Activated T-helper 2 cell treated with anti-CD3 and anti-CD28 coated beads, Interferon-gamma antibody, Interleukin-2, Interleukin-4, amounts not matched to agents 10 μg/mL and 5 μg/mL and 100 μg/mL, durations not matched to agents 14 hours and 24 hours and 36 hours (primary cell): Measurements from ENCODE around the gene PALLD. TPM values are rescaled to one million over a fixed set of nuclear protein-coding genes. Genes with fewer than 3 reads are reported as not detected.

ENCODE experiments used
- DNase-seq: peaks from one replicate; pipeline ENCODE4 v3.0.0; 2021; ENCODE audit warnings: low spot score
- H3K27ac Mint-ChIP-seq: one replicate; pipeline ENCODE4 v1.8.0; 2021; ENCODE audit warnings: mixed read lengths
- H3K27me3 Mint-ChIP-seq: one replicate; pipeline ENCODE4 v1.8.0; 2021; ENCODE audit warnings: low read depth, mixed read lengths
- H3K36me3 Mint-ChIP-seq: one replicate; pipeline ENCODE4 v1.8.0; 2021; ENCODE audit warnings: low read depth, mixed read lengths
- H3K4me1 Mint-ChIP-seq: one replicate; pipeline ENCODE4 v1.8.0; 2021; ENCODE audit warnings: low read depth, mixed read lengths
- H3K4me3 Mint-ChIP-seq: one replicate; pipeline ENCODE4 v1.8.0; 2021; ENCODE audit warnings: low read depth, mild to moderate bottlenecking, moderate library complexity, mixed read lengths
- H3K9me3 Mint-ChIP-seq: one replicate; pipeline ENCODE4 v1.8.0; 2021; ENCODE audit warnings: mixed read lengths
- intact Hi-C: fragments of 100-400 bp; cut with micrococcal nuclease; formaldehyde crosslinking; loops from one replicate; pipeline ENCODE4 v1.15.1; 2023
- total RNA-seq: library from RNA; stranded (reverse); gene quantifications from 2 replicates; pipeline ENCODE4 v1.2.3, GENCODE V29; 2022

PALLD gene
- total RNA-seq, 1 donor from 2014 or later, result 19.8 TPM

- no peaks in the 10 kb centered on the region for H3K4me1 Mint-ChIP-seq
- peaks cover 28% of the 10 kb centered on the region for H3K27me3 Mint-ChIP-seq
- no peak overlapping the region for H3K27ac Mint-ChIP-seq
- no peak for DNase-seq
- no peaks in the 10 kb centered on the region for H3K36me3 Mint-ChIP-seq
- H3K9me3 Mint-ChIP-seq, result no peaks in the 10 kb centered on the region
- no peak overlapping the region for H3K4me3 Mint-ChIP-seq
- intact Hi-C loops, result loop anchor here (10.0 kb wide), 2 partner anchors 115 to 345 kb away; no protein-coding TSS in a partner anchor
Measured at GRCh38 chr4:168519576-168519975, 22.7 kb downstream of the PALLD start.

GRCh38 chr4:168521721-168522120 is 24.9 kb downstream of the PALLD start:
- no peaks in the 10 kb centered on the region for H3K36me3 Mint-ChIP-seq
- no peak overlapping the region for H3K4me3 Mint-ChIP-seq
- H3K4me1 Mint-ChIP-seq, result no peaks in the 10 kb centered on the region
- H3K9me3 Mint-ChIP-seq, result no peaks in the 10 kb centered on the region
- H3K27me3 Mint-ChIP-seq, result peaks cover 31% of the 10 kb centered on the region
- intact Hi-C loops, result no loop called here
- DNase-seq, result no peak
- no peak overlapping the region for H3K27ac Mint-ChIP-seq

- no peak overlapping the region for H3K4me3 Mint-ChIP-seq
- H3K27ac Mint-ChIP-seq, result no peak overlapping the region
- H3K36me3 Mint-ChIP-seq, result no peaks in the 10 kb centered on the region
- H3K4me1 Mint-ChIP-seq, result no peaks in the 10 kb centered on the region
- DNase-seq, result no peak
- intact Hi-C loops, result no loop called here
- peaks cover 30% of the 10 kb centered on the region for H3K27me3 Mint-ChIP-seq
- no peaks in the 10 kb centered on the region for H3K9me3 Mint-ChIP-seq
Measured at GRCh38 chr4:168522356-168522755, 25.5 kb downstream of the PALLD start.

- Mint-ChIP-seq H3K36me3 (no peaks in the 10 kb centered on the region), H3K27me3 (peaks cover 32% of the 10 kb centered on the region), H3K9me3 (no peaks in the 10 kb centered on the region), H3K27ac (no peak overlapping the region), H3K4me3 (no peak overlapping the region), H3K4me1 (no peaks in the 10 kb centered on the region)
- no peak for DNase-seq
- intact Hi-C loops, result no loop called here
Measured at GRCh38 chr4:168522829-168523489, 26.1 kb downstream of the PALLD start.

GRCh38 chr4:168524006-168524405 is 27.2 kb downstream of the PALLD start:
- Mint-ChIP-seq H3K4me3 (no peak overlapping the region), H3K27ac (no peak overlapping the region)

GRCh38 chr4:168524897-168525296 is 28.0 kb downstream of the PALLD start:
- Mint-ChIP-seq H3K27me3 (peaks cover 29% of the 10 kb centered on the region), H3K27ac (no peak overlapping the region), H3K9me3 (no peaks in the 10 kb centered on the region), H3K4me1 (no peaks in the 10 kb centered on the region), H3K4me3 (no peak overlapping the region), H3K36me3 (no peaks in the 10 kb centered on the region)
- no peak for DNase-seq
- intact Hi-C loops, result no loop called here

More at GRCh38 chr4:168524006-168524405, 27.2 kb downstream of the PALLD start:
- intact Hi-C loops, result no loop called here
- no peak for DNase-seq
- H3K4me1 Mint-ChIP-seq, result no peaks in the 10 kb centered on the region
- H3K27me3 Mint-ChIP-seq, result peaks cover 29% of the 10 kb centered on the region
- no peaks in the 10 kb centered on the region for H3K9me3 Mint-ChIP-seq
- no peaks in the 10 kb centered on the region for H3K36me3 Mint-ChIP-seq

- Mint-ChIP-seq H3K9me3 (no peaks in the 10 kb centered on the region), H3K27me3 (peaks cover 22% of the 10 kb centered on the region), H3K4me3 (no peak overlapping the region), H3K27ac (no peak overlapping the region), H3K4me1 (no peaks in the 10 kb centered on the region), H3K36me3 (no peaks in the 10 kb centered on the region)
- no peak for DNase-seq
- intact Hi-C loops, result no loop called here
Measured at GRCh38 chr4:168527560-168527959, 30.7 kb downstream of the PALLD start.

- no peaks in the 10 kb centered on the region for H3K4me1 Mint-ChIP-seq
- H3K9me3 Mint-ChIP-seq, result no peaks in the 10 kb centered on the region
- no peak for DNase-seq
- no peaks in the 10 kb centered on the region for H3K36me3 Mint-ChIP-seq
- no peak overlapping the region for H3K27ac Mint-ChIP-seq
- peaks cover 22% of the 10 kb centered on the region for H3K27me3 Mint-ChIP-seq
- intact Hi-C loops, result no loop called here
- no peak overlapping the region for H3K4me3 Mint-ChIP-seq
Measured at GRCh38 chr4:168528131-168528949, 31.5 kb downstream of the PALLD start.

- intact Hi-C loops, result no loop called here
- H3K9me3 Mint-ChIP-seq, result no peaks in the 10 kb centered on the region
- no peaks in the 10 kb centered on the region for H3K36me3 Mint-ChIP-seq
- no peak for DNase-seq
- H3K27ac Mint-ChIP-seq, result no peak overlapping the region
- no peak overlapping the region for H3K4me3 Mint-ChIP-seq
- H3K27me3 Mint-ChIP-seq, result peaks cover 21% of the 10 kb centered on the region
- no peaks in the 10 kb centered on the region for H3K4me1 Mint-ChIP-seq
Measured at GRCh38 chr4:168529257-168529656, 32.4 kb downstream of the PALLD start.

- Mint-ChIP-seq H3K4me1 (no peaks in the 10 kb centered on the region), H3K27me3 (peaks cover 10% of the 10 kb centered on the region), H3K9me3 (no peaks in the 10 kb centered on the region), H3K4me3 (no peak overlapping the region), H3K27ac (no peak overlapping the region), H3K36me3 (no peaks in the 10 kb centered on the region)
- DNase-seq, result no peak
- intact Hi-C loops, result no loop called here
Measured at GRCh38 chr4:168531305-168531704, 34.5 kb downstream of the PALLD start.

- H3K9me3 Mint-ChIP-seq, result no peaks in the 10 kb centered on the region
- peaks cover 4% of the 10 kb centered on the region for H3K27me3 Mint-ChIP-seq
- H3K4me1 Mint-ChIP-seq, result no peaks in the 10 kb centered on the region
- no peaks in the 10 kb centered on the region for H3K36me3 Mint-ChIP-seq
- intact Hi-C loops, result no loop called here
- no peak overlapping the region for H3K4me3 Mint-ChIP-seq
- DNase-seq, result no peak
- H3K27ac Mint-ChIP-seq, result no peak overlapping the region
Measured at GRCh38 chr4:168534535-168534934, 37.7 kb downstream of the PALLD start.

GRCh38 chr4:168535689-168536088 is 38.8 kb downstream of the PALLD start:
- Mint-ChIP-seq H3K4me1 (no peaks in the 10 kb centered on the region), H3K4me3 (no peak overlapping the region), H3K27ac (no peak overlapping the region), H3K9me3 (no peaks in the 10 kb centered on the region), H3K27me3 (peaks cover 4% of the 10 kb centered on the region), H3K36me3 (no peaks in the 10 kb centered on the region)
- no peak for DNase-seq
- intact Hi-C loops, result no loop called here

- no peaks in the 10 kb centered on the region for H3K9me3 Mint-ChIP-seq
- H3K27me3 Mint-ChIP-seq, result peaks cover 4% of the 10 kb centered on the region
- intact Hi-C loops, result no loop called here
- H3K4me3 Mint-ChIP-seq, result no peak overlapping the region
- H3K36me3 Mint-ChIP-seq, result no peaks in the 10 kb centered on the region
- no peak overlapping the region for H3K27ac Mint-ChIP-seq
- H3K4me1 Mint-ChIP-seq, result no peaks in the 10 kb centered on the region
- DNase-seq, result no peak
Measured at GRCh38 chr4:168536448-168536847, 39.6 kb downstream of the PALLD start.
